ENCODE results near the gene PADI4.
A peak's percentile ranks its signal among the peaks of the same experiment; 100 is the strongest.

PADI4 gene

DNA sequence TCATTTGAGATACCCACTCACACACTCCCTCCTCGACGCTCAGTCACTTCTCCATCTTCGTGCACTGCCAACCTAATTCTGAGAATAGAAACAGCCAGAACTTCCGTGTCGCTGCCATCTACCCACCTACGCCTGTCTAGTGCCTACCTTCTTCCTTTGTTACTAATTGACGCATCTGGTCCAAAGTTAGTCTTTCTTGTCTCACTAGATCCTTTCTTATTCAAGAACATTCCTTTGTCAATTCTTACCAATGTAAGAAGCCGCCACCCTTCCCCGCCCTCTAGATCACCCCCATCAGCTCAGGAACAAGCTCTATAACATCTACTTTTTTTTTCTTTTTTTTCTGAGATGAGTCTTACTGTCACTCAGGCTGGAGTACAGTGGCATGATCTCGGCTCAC, 67.7 kb downstream of the PADI4 start:
- peaks cover 5% of the 10 kb centered on the region for H3K27me3 ChIP-seq (ENCODE audit: control insufficient read depth, insufficient read depth, low read length)
- no peaks in the 10 kb centered on the region for H3K36me3 ChIP-seq (ENCODE audit: control insufficient read depth, low read depth, low read length)
- no peak overlapping the region for H3K4me3 ChIP-seq (ENCODE audit: low read length)
- no peak overlapping the region for H3K27ac ChIP-seq (ENCODE audit: low read length)
- H3K9ac ChIP-seq (ENCODE audit: low read length) = no peak overlapping the region
- peaks cover 12% of the 10 kb centered on the region for H3K4me1 ChIP-seq (ENCODE audit: control insufficient read depth, low read depth, low read length)
- H3K9me3 ChIP-seq (ENCODE audit: control insufficient read depth, low read depth, low read length) = no peaks in the 10 kb centered on the region

DNA sequence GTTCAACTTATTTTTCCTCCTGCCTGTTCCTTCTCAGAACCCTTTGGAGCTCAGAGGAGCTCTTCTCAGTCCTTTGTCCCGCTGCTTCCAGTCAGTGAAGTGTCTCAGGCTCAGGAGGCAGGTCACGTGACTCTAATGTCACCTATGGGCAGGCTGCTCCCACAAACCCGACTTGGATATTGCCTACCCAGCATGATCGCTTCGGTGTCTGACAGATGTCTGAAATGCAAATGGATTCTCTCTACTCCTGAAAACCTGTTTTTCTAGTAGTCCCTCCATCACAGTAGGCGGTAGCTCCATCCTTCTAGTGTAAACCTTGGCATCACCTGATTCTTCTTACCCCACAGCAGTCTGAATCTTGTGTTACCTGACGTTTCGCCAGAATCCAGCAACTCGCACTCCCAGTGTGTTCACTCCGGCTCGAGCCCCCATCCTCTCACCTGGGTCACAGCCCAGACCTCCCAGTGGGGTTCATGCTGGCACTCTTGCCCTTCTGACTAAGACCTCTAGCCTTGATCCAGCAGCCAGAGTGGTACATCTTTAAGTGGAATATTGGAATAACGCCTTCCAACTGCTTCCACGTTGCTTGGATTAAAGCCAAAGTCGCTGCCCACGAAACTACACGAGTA, 69.4 kb downstream of the PADI4 start:
- Histone ChIP-seq H3K36me3 (ENCODE audit: control insufficient read depth, low read depth, low read length) (no peaks in the 10 kb centered on the region), H3K27me3 (ENCODE audit: control insufficient read depth, insufficient read depth, low read length) (peaks cover 5% of the 10 kb centered on the region), H3K4me1 (ENCODE audit: control insufficient read depth, low read depth, low read length) (peaks cover 16% of the 10 kb centered on the region), H3K9ac (ENCODE audit: low read length) (no peak overlapping the region), H3K27ac (ENCODE audit: low read length) (no peak overlapping the region), H3K4me3 (ENCODE audit: low read length) (peak overlapping the region; percentile 4), H3K9me3 (ENCODE audit: control insufficient read depth, low read depth, low read length) (no peaks in the 10 kb centered on the region)

- H3K4me1 ChIP-seq (ENCODE audit: control insufficient read depth, low read depth, low read length) = peaks cover 16% of the 10 kb centered on the region
- no peak overlapping the region for H3K4me3 ChIP-seq (ENCODE audit: low read length)
- no peaks in the 10 kb centered on the region for H3K9me3 ChIP-seq (ENCODE audit: control insufficient read depth, low read depth, low read length)
- no peak overlapping the region for H3K9ac ChIP-seq (ENCODE audit: low read length)
- H3K27me3 ChIP-seq (ENCODE audit: control insufficient read depth, insufficient read depth, low read length) = peaks cover 5% of the 10 kb centered on the region
- H3K36me3 ChIP-seq (ENCODE audit: control insufficient read depth, low read depth, low read length) = no peaks in the 10 kb centered on the region
- no peak overlapping the region for H3K27ac ChIP-seq (ENCODE audit: low read length)
Observed at GRCh38 chr1:17381161-17381560, 73.2 kb downstream of the PADI4 start.

DNA sequence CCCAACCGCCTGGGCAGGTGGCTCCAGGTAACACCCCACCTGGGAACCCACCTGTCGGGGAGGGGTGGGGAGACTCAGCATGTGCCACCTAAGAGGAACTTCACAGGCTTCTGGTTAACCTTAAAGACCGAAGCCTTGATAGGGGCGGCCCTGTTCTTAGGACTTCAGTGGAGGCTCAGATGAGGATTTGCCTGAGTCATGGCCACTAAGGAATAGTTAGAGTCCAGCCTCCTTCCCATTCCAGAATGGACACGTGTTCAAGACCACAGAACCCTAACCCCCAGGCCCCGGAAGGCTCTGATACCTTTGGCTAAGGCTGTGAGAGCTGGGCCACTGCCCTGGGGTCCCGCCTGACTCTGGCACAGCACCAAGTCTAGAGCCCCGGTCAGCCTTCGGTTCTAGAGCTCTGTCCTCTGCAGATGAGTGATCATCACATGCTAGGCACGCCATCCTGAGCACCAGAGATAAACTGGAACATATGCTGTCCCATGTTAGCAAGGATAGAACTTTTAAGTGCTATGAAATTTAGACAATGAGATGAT, 84.3 kb downstream of the PADI4 start:
- Histone ChIP-seq H3K4me3 (ENCODE audit: low read length) (no peak overlapping the region), H3K9ac (ENCODE audit: low read length) (no peak overlapping the region), H3K27me3 (ENCODE audit: control insufficient read depth, insufficient read depth, low read length) (no peaks in the 10 kb centered on the region), H3K4me1 (ENCODE audit: control insufficient read depth, low read depth, low read length) (no peaks in the 10 kb centered on the region), H3K36me3 (ENCODE audit: control insufficient read depth, low read depth, low read length) (no peaks in the 10 kb centered on the region), H3K27ac (ENCODE audit: low read length) (no peak overlapping the region), H3K9me3 (ENCODE audit: control insufficient read depth, low read depth, low read length) (no peaks in the 10 kb centered on the region)

DNA sequence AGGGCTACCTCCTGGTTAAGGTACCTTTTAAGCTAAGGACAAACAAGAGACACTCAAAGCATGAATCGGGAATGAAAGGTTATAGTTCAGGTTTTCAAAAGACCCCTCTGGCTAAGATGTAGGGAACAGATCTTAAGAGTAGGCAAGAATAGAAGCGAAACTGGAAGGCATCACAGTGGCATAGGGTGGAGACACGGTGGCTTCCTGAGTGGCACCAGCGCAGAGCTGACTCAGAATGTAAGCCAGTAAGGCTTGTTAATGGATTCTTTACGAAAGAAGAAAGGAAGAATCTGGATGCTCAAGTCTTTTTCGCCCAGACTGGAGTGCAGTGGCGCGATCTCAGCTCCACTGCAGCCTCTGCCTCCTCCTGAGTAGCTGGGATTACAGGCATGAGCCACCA, 85.2 kb downstream of the PADI4 start:
- no peaks in the 10 kb centered on the region for H3K4me1 ChIP-seq (ENCODE audit: control insufficient read depth, low read depth, low read length)
- no peaks in the 10 kb centered on the region for H3K9me3 ChIP-seq (ENCODE audit: control insufficient read depth, low read depth, low read length)

DNA sequence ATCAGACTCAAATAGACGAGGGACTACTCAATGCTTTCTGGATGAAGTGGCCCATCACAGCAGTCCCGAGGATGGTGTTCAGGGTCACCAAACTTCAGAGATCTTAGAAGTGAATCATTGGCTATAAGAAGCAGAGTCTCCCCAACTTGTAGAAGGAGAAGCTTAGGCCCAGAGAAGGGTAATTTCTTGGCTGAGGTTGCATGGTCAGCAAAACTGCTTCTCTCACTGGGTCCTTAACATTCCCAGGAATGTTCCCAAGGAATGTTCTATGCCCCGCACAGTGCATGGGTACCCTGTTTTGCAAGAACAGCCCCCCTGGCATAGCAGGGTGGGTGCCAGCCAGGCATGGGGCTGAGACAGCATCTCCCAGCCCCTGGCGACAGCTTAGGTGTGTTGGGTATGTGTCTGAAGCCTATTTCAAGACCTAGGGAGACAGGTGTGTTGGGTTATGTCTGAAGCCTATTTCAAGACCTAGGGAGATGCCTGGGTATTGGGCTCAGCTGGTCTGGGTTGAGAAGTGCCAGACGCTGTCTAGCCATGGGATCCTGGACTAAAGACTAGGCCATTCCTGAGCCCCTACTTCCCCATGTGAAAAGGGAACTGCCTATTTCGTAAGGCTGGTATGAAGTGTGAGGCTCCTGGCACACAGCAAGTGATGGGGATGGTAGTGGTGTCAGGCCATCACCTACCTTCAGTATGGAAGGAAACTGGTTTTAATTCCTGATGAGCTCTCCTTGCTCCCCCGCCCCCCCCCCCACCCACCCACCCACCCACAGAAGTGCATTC, 90.1 kb downstream of the PADI4 start:
- H3K9ac ChIP-seq (ENCODE audit: low read length) = no peak overlapping the region
- H3K4me1 ChIP-seq (ENCODE audit: control insufficient read depth, low read depth, low read length) = no peaks in the 10 kb centered on the region
- no peak overlapping the region for H3K27ac ChIP-seq (ENCODE audit: low read length)
- H3K36me3 ChIP-seq (ENCODE audit: control insufficient read depth, low read depth, low read length) = no peaks in the 10 kb centered on the region
- no peaks in the 10 kb centered on the region for H3K27me3 ChIP-seq (ENCODE audit: control insufficient read depth, insufficient read depth, low read length)
- no peak overlapping the region for H3K4me3 ChIP-seq (ENCODE audit: low read length)
- H3K9me3 ChIP-seq (ENCODE audit: control insufficient read depth, low read depth, low read length) = no peaks in the 10 kb centered on the region

More for the DNA sequence above, 85.2 kb downstream of the PADI4 start:
- no peak overlapping the region for H3K9ac ChIP-seq (ENCODE audit: low read length)
- H3K36me3 ChIP-seq (ENCODE audit: control insufficient read depth, low read depth, low read length) = no peaks in the 10 kb centered on the region
- H3K27me3 ChIP-seq (ENCODE audit: control insufficient read depth, insufficient read depth, low read length) = no peaks in the 10 kb centered on the region
- no peak overlapping the region for H3K4me3 ChIP-seq (ENCODE audit: low read length)
- H3K27ac ChIP-seq (ENCODE audit: low read length) = no peak overlapping the region

- Histone ChIP-seq H3K27ac (ENCODE audit: low read length) (no peak overlapping the region), H3K4me1 (ENCODE audit: control insufficient read depth, low read depth, low read length) (no peaks in the 10 kb centered on the region), H3K9ac (ENCODE audit: low read length) (no peak overlapping the region), H3K36me3 (ENCODE audit: control insufficient read depth, low read depth, low read length) (no peaks in the 10 kb centered on the region), H3K27me3 (ENCODE audit: control insufficient read depth, insufficient read depth, low read length) (no peaks in the 10 kb centered on the region), H3K4me3 (ENCODE audit: low read length) (no peak overlapping the region), H3K9me3 (ENCODE audit: control insufficient read depth, low read depth, low read length) (no peaks in the 10 kb centered on the region)
Observed at GRCh38 chr1:17400725-17401341, 92.8 kb downstream of the PADI4 start.

DNA sequence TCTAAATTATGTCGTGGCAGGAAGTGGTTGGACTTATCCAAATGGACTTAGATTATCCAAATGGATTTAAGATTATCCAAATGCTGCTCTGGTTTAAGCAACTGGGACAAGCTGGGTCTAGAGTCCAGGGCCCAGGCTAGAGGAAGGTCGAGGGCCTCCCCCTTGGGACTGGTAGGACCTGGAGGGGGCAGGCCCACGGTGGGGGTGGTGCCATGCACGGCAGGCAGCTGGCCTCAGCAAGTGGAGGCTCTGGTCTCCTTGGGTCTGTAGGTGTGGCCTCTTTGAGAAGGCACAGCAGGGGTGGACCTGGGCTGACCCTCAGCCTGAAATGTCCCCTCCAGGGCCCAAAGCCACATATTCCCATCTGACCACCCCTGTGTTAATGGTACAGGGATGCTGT, 93.8 kb downstream of the PADI4 start:
- no peak overlapping the region for H3K27ac ChIP-seq (ENCODE audit: low read length)
- peaks cover under 1% of the 10 kb centered on the region for H3K36me3 ChIP-seq (ENCODE audit: control insufficient read depth, low read depth, low read length)
- H3K9me3 ChIP-seq (ENCODE audit: control insufficient read depth, low read depth, low read length) = no peaks in the 10 kb centered on the region
- no peak overlapping the region for H3K9ac ChIP-seq (ENCODE audit: low read length)
- H3K4me3 ChIP-seq (ENCODE audit: low read length) = no peak overlapping the region
- H3K27me3 ChIP-seq (ENCODE audit: control insufficient read depth, insufficient read depth, low read length) = no peaks in the 10 kb centered on the region
- no peaks in the 10 kb centered on the region for H3K4me1 ChIP-seq (ENCODE audit: control insufficient read depth, low read depth, low read length)

DNA sequence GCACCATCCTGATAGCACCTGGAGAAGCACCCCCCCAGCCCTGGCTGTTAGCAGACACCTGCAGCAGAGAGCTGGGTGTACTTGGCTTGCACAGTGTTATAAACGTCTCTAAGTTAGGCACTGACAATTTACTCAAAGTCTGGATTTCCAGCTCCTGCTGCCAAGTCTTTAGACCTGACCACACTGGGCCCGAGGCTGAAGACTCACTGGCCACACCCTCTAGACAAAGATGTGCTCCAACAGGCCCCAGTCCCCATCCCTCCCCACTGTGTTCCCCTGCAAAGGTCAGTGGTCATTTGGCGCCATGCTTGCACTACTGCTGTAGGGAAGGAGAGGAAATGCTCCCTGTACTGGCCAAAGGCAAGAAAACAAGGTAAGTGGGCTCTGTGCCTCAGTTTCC, 95.1 kb downstream of the PADI4 start:
- Histone ChIP-seq H3K4me3 (ENCODE audit: low read length) (no peak overlapping the region), H3K36me3 (ENCODE audit: control insufficient read depth, low read depth, low read length) (peaks cover 11% of the 10 kb centered on the region), H3K27me3 (ENCODE audit: control insufficient read depth, insufficient read depth, low read length) (no peaks in the 10 kb centered on the region), H3K9me3 (ENCODE audit: control insufficient read depth, low read depth, low read length) (no peaks in the 10 kb centered on the region), H3K4me1 (ENCODE audit: control insufficient read depth, low read depth, low read length) (no peaks in the 10 kb centered on the region), H3K27ac (ENCODE audit: low read length) (no peak overlapping the region), H3K9ac (ENCODE audit: low read length) (no peak overlapping the region)

GRCh38 chr1:17404034-17404684, 96.2 kb downstream of the PADI4 start:
- Histone ChIP-seq H3K9me3 (ENCODE audit: control insufficient read depth, low read depth, low read length) (no peaks in the 10 kb centered on the region), H3K27ac (ENCODE audit: low read length) (no peak overlapping the region), H3K4me1 (ENCODE audit: control insufficient read depth, low read depth, low read length) (peaks cover 4% of the 10 kb centered on the region)

GRCh38 chr1:17404820-17405219, 96.8 kb downstream of the PADI4 start:
- Histone ChIP-seq H3K27me3 (ENCODE audit: control insufficient read depth, insufficient read depth, low read length) (no peaks in the 10 kb centered on the region), H3K9me3 (ENCODE audit: control insufficient read depth, low read depth, low read length) (no peaks in the 10 kb centered on the region), H3K27ac (ENCODE audit: low read length) (no peak overlapping the region), H3K36me3 (ENCODE audit: control insufficient read depth, low read depth, low read length) (peaks cover 29% of the 10 kb centered on the region), H3K9ac (ENCODE audit: low read length) (no peak overlapping the region), H3K4me3 (ENCODE audit: low read length) (no peak overlapping the region), H3K4me1 (ENCODE audit: control insufficient read depth, low read depth, low read length) (peaks cover 4% of the 10 kb centered on the region)

More at GRCh38 chr1:17404034-17404684, 96.2 kb downstream of the PADI4 start:
- Histone ChIP-seq H3K36me3 (ENCODE audit: control insufficient read depth, low read depth, low read length) (peaks cover 22% of the 10 kb centered on the region), H3K27me3 (ENCODE audit: control insufficient read depth, insufficient read depth, low read length) (no peaks in the 10 kb centered on the region), H3K9ac (ENCODE audit: low read length) (no peak overlapping the region), H3K4me3 (ENCODE audit: low read length) (no peak overlapping the region)

Data from iPS-18a (cell line).